ENCODE results near the gene ZNF655. TPM values are rescaled to one million over a fixed set of nuclear protein-coding genes. Genes with fewer than 3 reads are reported as not detected.

Gene ZNF655
- polyA plus RNA-seq, 3 donors, result 61.6 to 151 (median 62.2) TPM

- 18% methylated on average over 15 of the region's 22 CpGs for WGBS (ENCODE audit: insufficient coverage)
- peak overlapping the region; percentile 97 for H3K4me3 Mint-ChIP-seq
- Histone ChIP-seq H3K4me2 (replicated peaks; ENCODE audit: extremely low read depth, low read length, poor library complexity, severe bottlenecking) (peak overlapping the region; percentile 99), H3K27ac (ENCODE audit: low read depth in 1 of 2, low read length in 2 of 2) (peak overlapping the region; percentile 50 to 90), H3K4me1 (ENCODE audit: control insufficient read depth in 1 of 2, insufficient read depth in 2 of 2, low read length in 2 of 2) (peaks cover 13 to 20% of the 10 kb centered on the region in 2 donors), H3K4me3 (replicated peaks in 1 of 3; ENCODE audit: low read depth in 2 of 3, low read length in 3 of 3) (peak overlapping the region; percentile 62 to 99 (median 65)), H2AFZ (ENCODE audit: insufficient read depth, low read depth, low read length, poor library complexity, severe bottlenecking) (peak overlapping the region; percentile 100), H3K9me3 (replicated peaks in 1 of 2; ENCODE audit: control insufficient read depth in 1 of 2, insufficient read depth in 1 of 2, low read length in 2 of 2) (no peaks in the 10 kb centered on the region), H4K20me1 (ENCODE audit: insufficient read depth, low read length) (peaks cover 8% of the 10 kb centered on the region), H3K9ac (ENCODE audit: insufficient read depth, low read length, poor library complexity, severe bottlenecking) (peak overlapping the region; percentile 96), H3K36me3 (replicated peaks in 1 of 2; ENCODE audit: control insufficient read depth in 1 of 2, insufficient read depth in 2 of 2, low read length in 2 of 2) (peaks cover 35 to 41% of the 10 kb centered on the region in 2 donors), H3K27me3 (ENCODE audit: control insufficient read depth in 2 of 2, insufficient read depth in 2 of 2, low read length in 2 of 2) (peaks cover 2 to 13% of the 10 kb centered on the region in 2 donors), H3K79me2 (ENCODE audit: insufficient read depth, low read length) (peaks cover 21% of the 10 kb centered on the region)
- no peak for DNase-seq
- H3K27ac Mint-ChIP-seq, result peak overlapping the region; percentile 79 to 93 (median 88)
- intact Hi-C loops (cut with micrococcal nuclease), result loop anchor here (5.0 kb wide), 2 partner anchors 60 to 115 kb away; partner anchors contain the start of genes ZKSCAN5 (in 1 of the 2), ZNF394 (in 1 of the 2) and ZNF655 (in 1 of the 2)
- peaks cover 0 to 11% (median 2%) of the 10 kb centered on the region in 7 donors for H3K9me3 Mint-ChIP-seq
- peaks cover 6 to 15% (median 9%) of the 10 kb centered on the region in 3 donors for H3K27me3 Mint-ChIP-seq (ENCODE audit: low read depth in 3 of 3)
- H3K36me3 Mint-ChIP-seq, result peaks cover 39 to 40% of the 10 kb centered on the region in 2 donors
- H3K4me1 Mint-ChIP-seq, result peaks cover 24% of the 10 kb centered on the region
- no peak for TF ChIP-seq CTCF (IDR thresholded peaks at IDR 0.05)
These were observed 58.8 kb downstream of the ZNF655 start for GRCh38 chr7:99617192-99617781.

GRCh38 chr7:99618726-99619125 lies 60.3 kb downstream of the ZNF655 start:
- Histone ChIP-seq H2AFZ (ENCODE audit: insufficient read depth, low read depth, low read length, poor library complexity, severe bottlenecking) (no peak overlapping the region), H3K27me3 (ENCODE audit: control insufficient read depth in 2 of 2, insufficient read depth in 2 of 2, low read length in 2 of 2) (peaks cover 2 to 13% of the 10 kb centered on the region in 2 donors), H4K20me1 (ENCODE audit: insufficient read depth, low read length) (peaks cover 8% of the 10 kb centered on the region), H3K4me1 (ENCODE audit: control insufficient read depth in 1 of 2, insufficient read depth in 2 of 2, low read length in 2 of 2) (peaks cover 13 to 20% of the 10 kb centered on the region in 2 donors), H3K36me3 (replicated peaks in 1 of 2; ENCODE audit: control insufficient read depth in 1 of 2, insufficient read depth in 2 of 2, low read length in 2 of 2) (peaks cover 49 to 56% of the 10 kb centered on the region in 2 donors), H3K4me3 (replicated peaks in 1 of 3; ENCODE audit: low read depth in 2 of 3, low read length in 3 of 3) (no peak overlapping the region), H3K27ac (ENCODE audit: low read depth in 1 of 2, low read length in 2 of 2) (no peak overlapping the region), H3K4me2 (replicated peaks; ENCODE audit: extremely low read depth, low read length, poor library complexity, severe bottlenecking) (no peak overlapping the region), H3K79me2 (ENCODE audit: insufficient read depth, low read length) (peaks cover 21% of the 10 kb centered on the region), H3K9me3 (replicated peaks in 1 of 2; ENCODE audit: control insufficient read depth in 1 of 2, insufficient read depth in 1 of 2, low read length in 2 of 2) (no peaks in the 10 kb centered on the region), H3K9ac (ENCODE audit: insufficient read depth, low read length, poor library complexity, severe bottlenecking) (no peak overlapping the region)
- Mint-ChIP-seq H3K27me3 (ENCODE audit: low read depth in 3 of 3) (peaks cover 5 to 8% (median 7%) of the 10 kb centered on the region in 3 donors), H3K4me3 (no peak overlapping the region), H3K36me3 (peaks cover 54% of the 10 kb centered on the region in 2 donors), H3K9me3 (peaks cover 0 to 8% (median 2%) of the 10 kb centered on the region in 7 donors), H3K4me1 (peaks cover 26% of the 10 kb centered on the region), H3K27ac (peak overlapping the region in 1 of 7 donors; percentile 30)
- WGBS (ENCODE audit: insufficient coverage), result 100% methylated on average over 2 of the region's 3 CpGs
- intact Hi-C loops (cut with micrococcal nuclease), result loop anchor here (5.0 kb wide), 2 partner anchors 61 to 116 kb away; partner anchors contain the start of genes ZKSCAN5 (in 1 of the 2), ZNF394 (in 1 of the 2) and ZNF655 (in 1 of the 2)
- no peak for DNase-seq
- no peak for TF ChIP-seq CTCF (IDR thresholded peaks at IDR 0.05)

Measured in CD14-positive monocyte (primary cell).